Esophagus muscularis mucosa (tissue), 4 donors: ENCODE measurements around the gene PFN4.

Experiments
- EP300 ChIP-seq: sonication (generic); formaldehyde crosslinking; IDR thresholded peaks from one replicate; pipeline ENCODE4 v1.6.1; 2017; ENCODE audit warnings: antibody characterized with exemption
- POLR2A ChIP-seq: fragments of 450-650 bp; IDR thresholded peaks from one replicate; pipeline ENCODE4 v1.6.1; 2017; ENCODE audit warnings: antibody characterized with exemption, moderate library complexity, mild to moderate bottlenecking, low read depth
- POLR2AphosphoS5 ChIP-seq, 2 donors: sonication (generic); formaldehyde crosslinking; IDR thresholded peaks; one replicate each; pipeline ENCODE4 v1.6.1; 2017; ENCODE audit warnings: antibody characterized with exemption in 2 of 2
- TF ChIP-seq, protein P1 (sequence below), 3 experiments: fragments of 200-600 bp in 2 of 3; fragments of 450-650 bp in 1 of 3; sonication (generic) in 2 of 3; IDR thresholded peaks; one replicate each; pipeline ENCODE4 v1.5.1; 2017 to 2019; ENCODE audit warnings: antibody characterized with exemption in 3 of 3, mild to moderate bottlenecking in 2 of 3, moderate library complexity in 1 of 3

GRCh38 chr2:24082787-24083566, 40.2 kb downstream of the PFN4 start:
- TF ChIP-seq, protein P1, sequence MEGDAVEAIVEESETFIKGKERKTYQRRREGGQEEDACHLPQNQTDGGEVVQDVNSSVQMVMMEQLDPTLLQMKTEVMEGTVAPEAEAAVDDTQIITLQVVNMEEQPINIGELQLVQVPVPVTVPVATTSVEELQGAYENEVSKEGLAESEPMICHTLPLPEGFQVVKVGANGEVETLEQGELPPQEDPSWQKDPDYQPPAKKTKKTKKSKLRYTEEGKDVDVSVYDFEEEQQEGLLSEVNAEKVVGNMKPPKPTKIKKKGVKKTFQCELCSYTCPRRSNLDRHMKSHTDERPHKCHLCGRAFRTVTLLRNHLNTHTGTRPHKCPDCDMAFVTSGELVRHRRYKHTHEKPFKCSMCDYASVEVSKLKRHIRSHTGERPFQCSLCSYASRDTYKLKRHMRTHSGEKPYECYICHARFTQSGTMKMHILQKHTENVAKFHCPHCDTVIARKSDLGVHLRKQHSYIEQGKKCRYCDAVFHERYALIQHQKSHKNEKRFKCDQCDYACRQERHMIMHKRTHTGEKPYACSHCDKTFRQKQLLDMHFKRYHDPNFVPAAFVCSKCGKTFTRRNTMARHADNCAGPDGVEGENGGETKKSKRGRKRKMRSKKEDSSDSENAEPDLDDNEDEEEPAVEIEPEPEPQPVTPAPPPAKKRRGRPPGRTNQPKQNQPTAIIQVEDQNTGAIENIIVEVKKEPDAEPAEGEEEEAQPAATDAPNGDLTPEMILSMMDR (IDR thresholded peaks at IDR 0.05) = no peak
- TF ChIP-seq POLR2AphosphoS5 (IDR thresholded peaks at IDR 0.05) (no peak), POLR2A (no peak), EP300 (no peak)
